Measurements from ENCODE around the gene OR1G1. TPM values are rescaled to one million over a fixed set of nuclear protein-coding genes. Genes with fewer than 3 reads are reported as not detected.
"Not testable (repeated sequence)": the region's sequence is repeated elsewhere in the genome, so short reads cannot be mapped to it uniquely, and the experiment has no call there.

Gene OR1G1
- not detected for total RNA-seq

DNA sequence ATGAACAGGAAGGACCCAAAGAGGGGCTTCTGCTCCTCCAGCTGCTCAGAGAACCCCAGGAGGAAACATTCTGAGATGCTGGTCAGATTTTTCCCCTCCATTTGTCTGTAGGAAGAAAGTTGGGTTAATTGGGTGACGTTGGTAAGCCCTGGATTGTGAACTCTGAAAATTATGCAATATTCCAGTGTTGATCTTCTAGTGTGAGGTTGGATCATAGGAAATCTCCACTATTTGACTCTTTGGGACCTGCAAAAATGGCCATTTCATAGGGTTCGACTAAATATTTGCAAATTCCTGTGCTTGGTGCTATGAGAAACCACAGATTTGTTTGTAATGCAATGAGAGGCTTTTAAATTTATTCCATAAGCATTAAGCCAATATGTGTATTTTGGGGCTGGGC is at the start of gene OR1G1:
TSS of gene OR1G1 (minus strand) at position 101 of the 400 bp plus-strand sequence. CDS start at position 101, 0 bp downstream.
- ATAC-seq, result no peak
- Histone ChIP-seq H3K4me1 (no peaks in the 10 kb centered on the region), H3K9me3 (no peaks in the 10 kb centered on the region), H3K27ac (no peak within 1 kb of the TSS), H3K4me3 (no peak within 1 kb of the TSS), H3K27me3 (no peaks in the 10 kb centered on the region), H3K36me3 (replicated peaks in 1 of 2; ENCODE audit: insufficient read depth in 1 of 2, low read depth in 2 of 2) (no peaks in the 10 kb centered on the region)
- DNase-seq, result no peak
- TF ChIP-seq CTCF (IDR thresholded peaks at IDR 0.05), result no peak
- no peak for TF ChIP-seq POLR2A (IDR thresholded peaks at IDR 0.05)
- intact Hi-C loops (cut with DNase I), result no loop called here
- WGBS, 2 donors, result 49 to 57% methylated on average over 2 of the region's 2 CpGs

- peak in 1 of 4 donors; percentile 14 for DNase-seq
- ATAC-seq, result no peak
- TF ChIP-seq CTCF (IDR thresholded peaks at IDR 0.05) (no peak), POLR2A (IDR thresholded peaks at IDR 0.05) (no peak)
Measured at GRCh38 chr17:3167574-3167973, 40.2 kb upstream of the OR1G1 start.

DNA sequence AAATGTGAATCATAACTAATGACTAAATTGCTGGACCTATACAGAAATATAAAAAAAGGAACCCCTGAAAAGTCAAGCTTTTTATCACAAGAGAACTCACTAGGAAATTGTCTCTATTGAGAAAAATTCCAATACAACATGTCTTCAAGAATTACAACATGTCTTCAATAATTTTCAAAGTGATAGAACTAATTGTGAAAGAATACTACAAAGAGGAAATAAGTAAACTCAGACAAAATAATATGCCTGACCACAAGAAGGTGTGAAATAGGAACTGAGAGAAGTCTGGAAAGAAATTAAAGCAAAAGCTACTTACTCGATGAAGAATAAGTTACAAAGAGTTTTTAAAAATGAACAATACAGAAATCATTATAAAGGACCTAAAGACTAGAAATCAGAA is 29.9 kb upstream of the OR1G1 start:
- no peak for TF ChIP-seq POLR2A (IDR thresholded peaks at IDR 0.05)
- no peak for TF ChIP-seq CTCF (IDR thresholded peaks at IDR 0.05)
- Histone ChIP-seq H3K27ac (no peak overlapping the region), H3K36me3 (replicated peaks in 1 of 2; ENCODE audit: insufficient read depth in 1 of 2, low read depth in 2 of 2) (no peaks in the 10 kb centered on the region), H3K4me1 (no peaks in the 10 kb centered on the region), H3K4me3 (no peak overlapping the region), H3K27me3 (no peaks in the 10 kb centered on the region), H3K9me3 (peaks cover 0 to 3% (median 0%) of the 10 kb centered on the region in 3 donors)
- 55 to 56% methylated on average over 1 of the region's 1 CpG for WGBS, 2 donors
- intact Hi-C loops (cut with DNase I), result no loop called here
- ATAC-seq (no peak), DNase-seq (no peak)

More at GRCh38 chr17:3167574-3167973, 40.2 kb upstream of the OR1G1 start:
- no peak overlapping the region for H3K27ac ChIP-seq
- no peaks in the 10 kb centered on the region for H3K36me3 ChIP-seq (replicated peaks in 1 of 2; ENCODE audit: insufficient read depth in 1 of 2, low read depth in 2 of 2)
- WGBS, 2 donors, result 51 to 55% methylated on average over 5 of the region's 5 CpGs
- no peaks in the 10 kb centered on the region for H3K27me3 ChIP-seq
- peaks cover 0 to 11% (median 0%) of the 10 kb centered on the region in 3 donors for H3K9me3 ChIP-seq
- H3K4me1 ChIP-seq, result no peaks in the 10 kb centered on the region
- intact Hi-C loops (cut with DNase I), result no loop called here
- no peak overlapping the region for H3K4me3 ChIP-seq

- H3K9me3 ChIP-seq; DNase-seq; H3K27me3 ChIP-seq; intact Hi-C loops (cut with DNase I); ATAC-seq; H3K36me3 ChIP-seq (replicated peaks in 1 of 2; ENCODE audit: insufficient read depth in 1 of 2, low read depth in 2 of 2); H3K27ac ChIP-seq; H3K4me1 ChIP-seq; H3K4me3 ChIP-seq: not testable (repeated sequence)
- WGBS, 2 donors, result 59 to 63% methylated on average over 3 of the region's 3 CpGs
Measured at GRCh38 chr17:3137494-3137893, 10.1 kb upstream of the OR1G1 start.

DNA sequence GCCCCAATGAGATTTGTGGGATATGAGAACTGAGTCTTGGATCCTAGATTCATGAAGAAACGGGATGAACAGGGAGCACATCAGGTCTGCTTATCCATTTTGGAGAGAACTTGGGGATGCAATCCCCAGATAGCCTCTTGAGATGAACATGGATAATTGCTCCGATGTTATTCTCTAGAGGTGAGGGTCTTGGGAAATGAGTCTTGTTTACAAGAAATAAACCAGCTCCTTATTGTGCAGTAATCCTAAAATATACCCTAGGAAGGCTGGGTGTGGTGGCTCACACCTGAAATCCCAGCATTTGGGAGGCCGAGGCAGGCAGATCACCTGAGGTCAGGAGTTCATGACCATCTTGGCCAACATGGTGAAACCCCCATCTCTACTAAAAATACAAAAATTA is 23.0 kb downstream of the OR1G1 start, which contains the start of gene OR1D2:
TSS of gene OR1D2 (minus strand) at position 101 of the 400 bp plus-strand sequence. CDS start 11,426 bp downstream, outside the sequence.
- DNase-seq, result no peak
- Histone ChIP-seq H3K9me3 (no peaks in the 10 kb centered on the region), H3K4me1 (no peaks in the 10 kb centered on the region), H3K27me3 (no peaks in the 10 kb centered on the region), H3K27ac (no peak within 1 kb of the TSS), H3K36me3 (replicated peaks in 1 of 2; ENCODE audit: insufficient read depth in 1 of 2, low read depth in 2 of 2) (no peaks in the 10 kb centered on the region), H3K4me3 (no peak within 1 kb of the TSS)
- intact Hi-C loops (cut with DNase I), result no loop called here
- no peak for ATAC-seq
- WGBS, 2 donors, result 43 to 55% methylated on average over 3 of the region's 3 CpGs
- TF ChIP-seq POLR2A (IDR thresholded peaks at IDR 0.05) (no peak), CTCF (IDR thresholded peaks at IDR 0.05) (no peak)

Other genes starting within 250 kb of the OR1G1 start
- not detected for gene OR1D5, start 63.9 kb downstream of the OR1G1 start, total RNA-seq
- not detected for gene OR1D2, start 23.1 kb downstream of the OR1G1 start, total RNA-seq
- not detected for gene OR1A2, start 70.0 kb upstream of the OR1G1 start, total RNA-seq
- gene OR1A1, start 80.1 kb upstream of the OR1G1 start, total RNA-seq, result not detected
- not detected for gene OR3A1, start 170.8 kb upstream of the OR1G1 start, total RNA-seq